ENCODE data around the gene CERS3. TPM values are rescaled to one million over a fixed set of nuclear protein-coding genes. Genes with fewer than 3 reads are reported as not detected.

CERS3 gene
- polyA plus RNA-seq, 1 of the 3 experiments (the other 2 are of a cell fraction), result not detected

- ChIA-PET POLR2A (no interaction called here), CTCF (no interaction called here)
- no peaks in the 10 kb centered on the region for H3K79me2 ChIP-seq (ENCODE audit: insufficient read depth)
- H3F3A ChIP-seq (replicated peaks; ENCODE audit: insufficient read depth), result no peaks in the 10 kb centered on the region
- no peak for DNase-seq
- H3K4me2 ChIP-seq, result no peak overlapping the region
- H3K9me2 ChIP-seq, result no peaks in the 10 kb centered on the region
- 39% methylated on average over 3 of the region's 3 CpGs for WGBS (ENCODE audit: low lambda C conversion rate)
- no peaks in the 10 kb centered on the region; a peak in 1 of 4 replicates for H3K4me1 ChIP-seq (ENCODE audit: control insufficient read depth in 1 of 2, insufficient read depth in 2 of 2, low read depth in 1 of 2, low read length in 1 of 2)
- no peak overlapping the region for H3K4me3 ChIP-seq (ENCODE audit: low read depth in 2 of 2, low read length in 1 of 2)
- H3K36me3 ChIP-seq (replicated peaks in 1 of 2; ENCODE audit: control insufficient read depth in 1 of 2, insufficient read depth in 2 of 2, low read length in 1 of 2), result no peaks in the 10 kb centered on the region
- no peak overlapping the region for H3K27ac ChIP-seq (ENCODE audit: low read depth in 2 of 2, low read length in 1 of 2)
- H3K27me3 ChIP-seq (ENCODE audit: insufficient read depth), result no peaks in the 10 kb centered on the region
- peaks cover 4% of the 10 kb centered on the region; the same call in 1 of the 2 replicates for H3K9me3 ChIP-seq
- no peak overlapping the region for H3K9ac ChIP-seq
- no peak overlapping the region for H2AFZ ChIP-seq (ENCODE audit: low read depth)
- no peak for TF ChIP-seq RFX5 (IDR thresholded peaks at IDR 0.05; ENCODE audit: low read length)
- TF ChIP-seq RXRA (IDR thresholded peaks at IDR 0.05; ENCODE audit: borderline replicate concordance, low read depth), result no peak
- no peak for TF ChIP-seq NRF1 (IDR thresholded peaks at IDR 0.05; ENCODE audit: low read depth, low read length)
- TF ChIP-seq JUND (IDR thresholded peaks at IDR 0.05), result no peak
- TF ChIP-seq, protein P1, sequence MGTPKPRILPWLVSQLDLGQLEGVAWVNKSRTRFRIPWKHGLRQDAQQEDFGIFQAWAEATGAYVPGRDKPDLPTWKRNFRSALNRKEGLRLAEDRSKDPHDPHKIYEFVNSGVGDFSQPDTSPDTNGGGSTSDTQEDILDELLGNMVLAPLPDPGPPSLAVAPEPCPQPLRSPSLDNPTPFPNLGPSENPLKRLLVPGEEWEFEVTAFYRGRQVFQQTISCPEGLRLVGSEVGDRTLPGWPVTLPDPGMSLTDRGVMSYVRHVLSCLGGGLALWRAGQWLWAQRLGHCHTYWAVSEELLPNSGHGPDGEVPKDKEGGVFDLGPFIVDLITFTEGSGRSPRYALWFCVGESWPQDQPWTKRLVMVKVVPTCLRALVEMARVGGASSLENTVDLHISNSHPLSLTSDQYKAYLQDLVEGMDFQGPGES (IDR thresholded peaks at IDR 0.05; ENCODE audit: low read depth, low read length), result no peak
- TF ChIP-seq, protein P2, sequence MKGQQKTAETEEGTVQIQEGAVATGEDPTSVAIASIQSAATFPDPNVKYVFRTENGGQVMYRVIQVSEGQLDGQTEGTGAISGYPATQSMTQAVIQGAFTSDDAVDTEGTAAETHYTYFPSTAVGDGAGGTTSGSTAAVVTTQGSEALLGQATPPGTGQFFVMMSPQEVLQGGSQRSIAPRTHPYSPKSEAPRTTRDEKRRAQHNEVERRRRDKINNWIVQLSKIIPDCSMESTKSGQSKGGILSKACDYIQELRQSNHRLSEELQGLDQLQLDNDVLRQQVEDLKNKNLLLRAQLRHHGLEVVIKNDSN (IDR thresholded peaks at IDR 0.05; ENCODE audit: borderline replicate concordance, low read depth), result no peak
- no peak for TF ChIP-seq PBX3 (IDR thresholded peaks at IDR 0.05)
- no peak for TF ChIP-seq NFIC (IDR thresholded peaks at IDR 0.05; ENCODE audit: borderline replicate concordance)
- no peaks in the 10 kb centered on the region for H4K20me1 ChIP-seq (ENCODE audit: insufficient read depth)
These were observed 56.8 kb downstream of the CERS3 start for GRCh38 chr15:100471933-100472332.

GRCh38 chr15:100468285-100468684 lies 60.5 kb downstream of the CERS3 start:
- ChIA-PET CTCF (no interaction called here), POLR2A (no interaction called here)
- no peaks in the 10 kb centered on the region for H4K20me1 ChIP-seq (ENCODE audit: insufficient read depth)
- no peaks in the 10 kb centered on the region; a peak in 1 of 4 replicates for H3K4me1 ChIP-seq (ENCODE audit: control insufficient read depth in 1 of 2, insufficient read depth in 2 of 2, low read depth in 1 of 2, low read length in 1 of 2)
- 12% methylated on average over 2 of the region's 2 CpGs for WGBS (ENCODE audit: low lambda C conversion rate)
- H3K9me3 ChIP-seq, result no peaks in the 10 kb centered on the region; the same call in 1 of the 2 replicates
- no peaks in the 10 kb centered on the region for H3K79me2 ChIP-seq (ENCODE audit: insufficient read depth)
- no peaks in the 10 kb centered on the region for H3K9me2 ChIP-seq
- no peaks in the 10 kb centered on the region for H3K36me3 ChIP-seq (replicated peaks in 1 of 2; ENCODE audit: control insufficient read depth in 1 of 2, insufficient read depth in 2 of 2, low read length in 1 of 2)
- DNase-seq, result no peak
- H3K9ac ChIP-seq, result no peak overlapping the region
- no peak overlapping the region for H2AFZ ChIP-seq (ENCODE audit: low read depth)
- no peak overlapping the region for H3K4me3 ChIP-seq (ENCODE audit: low read depth in 2 of 2, low read length in 1 of 2)
- no peaks in the 10 kb centered on the region for H3K27me3 ChIP-seq (ENCODE audit: insufficient read depth)
- no peaks in the 10 kb centered on the region for H3F3A ChIP-seq (replicated peaks; ENCODE audit: insufficient read depth)
- no peak overlapping the region for H3K27ac ChIP-seq (ENCODE audit: low read depth in 2 of 2, low read length in 1 of 2)
- H3K4me2 ChIP-seq, result no peak overlapping the region
- no peak for TF ChIP-seq GATA2 (CRISPR knock-in tag; IDR thresholded peaks at IDR 0.05)
- TF ChIP-seq SMC3 (IDR thresholded peaks at IDR 0.05; ENCODE audit: low read depth, low read length), result no peak
- no peak for TF ChIP-seq CHD2 (IDR thresholded peaks at IDR 0.05; ENCODE audit: low read length, partially characterized antibody)
- TF ChIP-seq JUND (IDR thresholded peaks at IDR 0.05), result no peak
- TF ChIP-seq MEF2A (IDR thresholded peaks at IDR 0.05; ENCODE audit: borderline replicate concordance, low read depth), result no peak
- no peak for TF ChIP-seq RCOR1 (IDR thresholded peaks at IDR 0.05; ENCODE audit: low read length)
- TF ChIP-seq SIN3A (IDR thresholded peaks at IDR 0.05; ENCODE audit: borderline replicate concordance, low read depth, low read length), result no peak
- TF ChIP-seq ZBTB33 (IDR thresholded peaks at IDR 0.05; ENCODE audit: borderline replicate concordance, low read depth), result no peak
- no peak for TF ChIP-seq USF2 (IDR thresholded peaks at IDR 0.05; ENCODE audit: borderline replicate concordance, low read depth, low read length)
- no peak for TF ChIP-seq RAD21 (IDR thresholded peaks at IDR 0.05; ENCODE audit: low read length)
- no peak for TF ChIP-seq FOSL2 (IDR thresholded peaks at IDR 0.05; ENCODE audit: borderline replicate concordance, low read depth)
- no peak for TF ChIP-seq FOXM1 (IDR thresholded peaks at IDR 0.05; ENCODE audit: low read depth)
- no peak for TF ChIP-seq TEAD4 (IDR thresholded peaks at IDR 0.05; ENCODE audit: borderline replicate concordance, insufficient read depth)
- TF ChIP-seq PBX3 (IDR thresholded peaks at IDR 0.05), result no peak
- no peak for TF ChIP-seq MAX (IDR thresholded peaks at IDR 0.05; ENCODE audit: low read depth)
- TF ChIP-seq YY1 (IDR thresholded peaks at IDR 0.05; ENCODE audit: low read depth), result no peak
